ENCODE results near the gene ZC3H12C.

Gene ZC3H12C

DNA sequence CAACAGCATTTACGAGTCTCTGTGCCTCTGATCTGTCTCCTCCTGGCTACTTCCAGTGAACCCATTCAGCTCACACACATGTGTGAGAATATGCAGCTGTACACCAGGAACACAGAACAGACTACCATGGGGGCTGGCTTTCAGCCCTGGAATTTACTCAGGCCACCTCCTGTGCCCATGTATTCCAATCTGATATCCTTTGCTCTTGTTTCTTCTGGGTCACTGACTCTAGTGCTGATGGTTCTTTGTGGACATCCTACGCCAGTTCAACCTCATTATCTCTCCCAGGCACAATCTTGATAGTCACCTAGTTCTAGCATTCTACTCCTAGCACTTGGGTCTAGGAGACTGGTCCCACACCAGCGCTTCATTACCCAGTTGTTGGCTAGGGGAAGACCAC is 23.0 kb upstream of the ZC3H12C start:
- Histone ChIP-seq H3K4me2 (ENCODE audit: low read length) (no peak overlapping the region), H3K79me2 (ENCODE audit: insufficient read depth, low read length) (no peaks in the 10 kb centered on the region)
- TF ChIP-seq, protein P1, sequence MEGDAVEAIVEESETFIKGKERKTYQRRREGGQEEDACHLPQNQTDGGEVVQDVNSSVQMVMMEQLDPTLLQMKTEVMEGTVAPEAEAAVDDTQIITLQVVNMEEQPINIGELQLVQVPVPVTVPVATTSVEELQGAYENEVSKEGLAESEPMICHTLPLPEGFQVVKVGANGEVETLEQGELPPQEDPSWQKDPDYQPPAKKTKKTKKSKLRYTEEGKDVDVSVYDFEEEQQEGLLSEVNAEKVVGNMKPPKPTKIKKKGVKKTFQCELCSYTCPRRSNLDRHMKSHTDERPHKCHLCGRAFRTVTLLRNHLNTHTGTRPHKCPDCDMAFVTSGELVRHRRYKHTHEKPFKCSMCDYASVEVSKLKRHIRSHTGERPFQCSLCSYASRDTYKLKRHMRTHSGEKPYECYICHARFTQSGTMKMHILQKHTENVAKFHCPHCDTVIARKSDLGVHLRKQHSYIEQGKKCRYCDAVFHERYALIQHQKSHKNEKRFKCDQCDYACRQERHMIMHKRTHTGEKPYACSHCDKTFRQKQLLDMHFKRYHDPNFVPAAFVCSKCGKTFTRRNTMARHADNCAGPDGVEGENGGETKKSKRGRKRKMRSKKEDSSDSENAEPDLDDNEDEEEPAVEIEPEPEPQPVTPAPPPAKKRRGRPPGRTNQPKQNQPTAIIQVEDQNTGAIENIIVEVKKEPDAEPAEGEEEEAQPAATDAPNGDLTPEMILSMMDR (IDR thresholded peaks at IDR 0.05; ENCODE audit: low read length) = no peak
- TF ChIP-seq EZH2 (IDR thresholded peaks at IDR 0.05; ENCODE audit: borderline replicate concordance, low read length) = no peak

DNA sequence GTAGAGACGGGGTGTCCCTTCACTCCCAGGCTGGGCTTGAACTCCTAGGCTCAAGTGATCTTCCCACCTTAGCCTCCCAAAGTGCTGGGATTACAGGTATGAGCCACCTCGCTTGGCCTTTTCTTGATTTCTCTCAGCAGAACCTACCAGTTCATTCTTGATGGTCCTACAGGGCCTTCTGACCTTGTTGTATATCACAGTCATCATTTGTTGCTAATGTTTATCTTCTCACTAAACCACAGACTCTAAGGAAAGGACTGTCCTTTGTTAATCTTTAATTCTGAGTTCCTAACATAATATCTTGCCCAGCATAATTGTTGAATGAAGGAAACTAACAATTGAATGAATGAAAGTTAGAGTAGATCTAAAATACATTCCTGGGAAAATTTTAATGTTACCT is 22.0 kb upstream of the ZC3H12C start:
- Histone ChIP-seq H3K36me3 (ENCODE audit: insufficient read depth, low read length) (no peaks in the 10 kb centered on the region), H3K9me2 (ENCODE audit: low read depth, low read length) (no peaks in the 10 kb centered on the region), H3F3A (ENCODE audit: insufficient read depth, low read length) (no peaks in the 10 kb centered on the region), H3K4me2 (ENCODE audit: low read length) (no peak overlapping the region), H3K79me2 (ENCODE audit: insufficient read depth, low read length) (no peaks in the 10 kb centered on the region), H3K27ac (ENCODE audit: low read depth, low read length, poor library complexity, severe bottlenecking) (no peak overlapping the region), H3K4me1 (ENCODE audit: insufficient read depth, low read length, severe bottlenecking) (no peaks in the 10 kb centered on the region), H2AFZ (ENCODE audit: low read length) (no peak overlapping the region), H4K20me1 (ENCODE audit: insufficient read depth, low read length) (no peaks in the 10 kb centered on the region), H3K27me3 (ENCODE audit: insufficient read depth, low read length) (no peaks in the 10 kb centered on the region), H3K9ac (ENCODE audit: low read length) (no peak overlapping the region), H3K9me3 (ENCODE audit: low read length) (no peaks in the 10 kb centered on the region), H3K4me3 (ENCODE audit: low read depth, low read length, poor library complexity, severe bottlenecking) (no peak overlapping the region)
- TF ChIP-seq EZH2 (IDR thresholded peaks at IDR 0.05; ENCODE audit: borderline replicate concordance, low read length) = no peak
- TF ChIP-seq, protein P1 (IDR thresholded peaks at IDR 0.05; ENCODE audit: low read length) = no peak

More for the DNA sequence above, 23.0 kb upstream of the ZC3H12C start:
- Histone ChIP-seq H3K4me1 (ENCODE audit: insufficient read depth, low read length, severe bottlenecking) (no peaks in the 10 kb centered on the region), H2AFZ (ENCODE audit: low read length) (no peak overlapping the region), H3K27ac (ENCODE audit: low read depth, low read length, poor library complexity, severe bottlenecking) (no peak overlapping the region), H3K27me3 (ENCODE audit: insufficient read depth, low read length) (0 out of 2 replicates have a peak, but pooled peaks cover 1% of the 10 kb centered on the region), H3K9me3 (ENCODE audit: low read length) (no peaks in the 10 kb centered on the region), H3K9ac (ENCODE audit: low read length) (no peak overlapping the region), H3K9me2 (ENCODE audit: low read depth, low read length) (no peaks in the 10 kb centered on the region), H3K36me3 (ENCODE audit: insufficient read depth, low read length) (no peaks in the 10 kb centered on the region), H3K4me3 (ENCODE audit: low read depth, low read length, poor library complexity, severe bottlenecking) (no peak overlapping the region), H4K20me1 (ENCODE audit: insufficient read depth, low read length) (no peaks in the 10 kb centered on the region), H3F3A (ENCODE audit: insufficient read depth, low read length) (no peaks in the 10 kb centered on the region)

DNA sequence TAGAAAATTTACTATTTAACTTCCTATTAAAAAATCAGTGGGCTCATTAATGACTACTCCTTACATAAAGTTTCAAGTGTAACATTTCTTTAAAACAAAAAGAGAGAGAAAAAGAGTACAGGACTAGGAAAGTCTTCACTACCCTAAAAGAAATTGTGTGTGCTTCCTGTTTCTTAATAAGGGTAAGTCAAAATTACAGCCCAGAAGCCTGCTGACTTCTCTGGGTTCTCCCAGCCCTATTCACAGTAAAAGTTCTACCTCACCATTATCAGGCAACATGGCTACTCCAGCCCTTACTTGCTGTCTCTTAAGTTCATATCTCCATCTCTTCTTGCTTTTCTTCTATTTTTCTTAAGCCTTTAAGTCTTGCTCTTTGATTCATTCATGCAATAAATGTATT is 20.3 kb upstream of the ZC3H12C start:
- Histone ChIP-seq H4K20me1 (ENCODE audit: insufficient read depth, low read length) (no peaks in the 10 kb centered on the region), H3K4me3 (ENCODE audit: low read depth, low read length, poor library complexity, severe bottlenecking) (no peak overlapping the region), H3K79me2 (ENCODE audit: insufficient read depth, low read length) (no peaks in the 10 kb centered on the region), H3K27me3 (ENCODE audit: insufficient read depth, low read length) (no peaks in the 10 kb centered on the region), H3K9ac (ENCODE audit: low read length) (no peak overlapping the region), H3K4me1 (ENCODE audit: insufficient read depth, low read length, severe bottlenecking) (no peaks in the 10 kb centered on the region), H3K9me3 (ENCODE audit: low read length) (no peaks in the 10 kb centered on the region), H3K4me2 (ENCODE audit: low read length) (no peak overlapping the region), H3K36me3 (ENCODE audit: insufficient read depth, low read length) (no peaks in the 10 kb centered on the region), H2AFZ (ENCODE audit: low read length) (no peak overlapping the region), H3K27ac (ENCODE audit: low read depth, low read length, poor library complexity, severe bottlenecking) (no peak overlapping the region), H3K9me2 (ENCODE audit: low read depth, low read length) (no peaks in the 10 kb centered on the region), H3F3A (ENCODE audit: insufficient read depth, low read length) (no peaks in the 10 kb centered on the region)
- TF ChIP-seq, protein P1 (IDR thresholded peaks at IDR 0.05; ENCODE audit: low read length) = no peak
- TF ChIP-seq EZH2 (IDR thresholded peaks at IDR 0.05; ENCODE audit: borderline replicate concordance, low read length) = no peak

All from OCI-LY1 (cell line).